Epithelial cell of proximal tubule (primary cell): Measurements from ENCODE around the gene ST8SIA2. TPM values are rescaled to one million over a fixed set of nuclear protein-coding genes. Genes with fewer than 3 reads are reported as not detected.

ENCODE experiments used
- DNase-seq: peaks from one replicate; pipeline ENCODE4 v3.0.0-alpha.2; 2011; ENCODE audit warnings: low read depth
- H3K4me3 ChIP-seq: 2 replicates; pipeline ENCODE4 v1.5.1; 2011; ENCODE audit warnings: low read depth, mild to moderate bottlenecking, low read length
- CTCF ChIP-seq: conservative IDR thresholded peaks from 2 replicates; pipeline ENCODE4 v1.5.1; 2012; ENCODE audit warnings: low read depth, mild to moderate bottlenecking, low read length
- total RNA-seq: library from RNA; depleted of rRNA; stranded (reverse); fragments of >200 nt; gene quantifications from 2 replicates; pipeline ENCODE4 v1.2.3, GENCODE V29; 2015

ST8SIA2 gene
- total RNA-seq, 1 donor from 2014 or later: 6.3 TPM

GRCh38 chr15:92506506-92506905 is 112.8 kb downstream of the ST8SIA2 start:
- no peak for TF ChIP-seq CTCF
- no peak overlapping the region for H3K4me3 ChIP-seq
- DNase-seq: no peak

GRCh38 chr15:92510163-92510882 is 116.6 kb downstream of the ST8SIA2 start:
- no peak overlapping the region for H3K4me3 ChIP-seq
- no peak for TF ChIP-seq CTCF
- no peak for DNase-seq
